Heart left ventricle (tissue), 13 donors: ENCODE data around the gene CDK6.

Experiments used
- CTCF ChIP-seq, 12 donors: fragments of 200-600 bp; sonication (generic) in 4 of 12; IDR thresholded peaks; one replicate each; pipeline versions ENCODE4 v1.5.0 to v1.8.0; 2018 to 2022; ENCODE audit warnings: antibody characterized with exemption in 12 of 12, mild to moderate bottlenecking in 5 of 12
- POLR2A ChIP-seq, 2 donors: fragments of 450-650 bp; IDR thresholded peaks; one replicate each; pipeline ENCODE4 v1.6.1; 2017; ENCODE audit warnings: antibody characterized with exemption in 2 of 2, mild to moderate bottlenecking in 2 of 2, moderate library complexity in 2 of 2
- donor health status: ischemic (EF 13 %, LVEDD 7.1; RV severe dilation, severe dysfunction).
- donor health status: DM: no; HTN: yes; CAD: no.
- donor health status: DM: no; HTN: no; CAD: no.
- donor health status: ischemic (EF 25% LVEDD 6.9; RV normal size, moderate dysfunction).
- donor health status: ischemic (EF 25% LVEDD 5.7; RV mildly dilated, moderate dysfunction).
- donor health status: ischemic (EF 35%, LVEDD 5.7; RV mildly dilated, moderate dysfunction).
- donor health status: nonischemic (EF 11% LVEDD 7.7; RV severe dilation, severe dysfunction).
- donor health status: DM: yes; HTN: yes; CAD: no.
- donor health status: PGD.
- donor health status: ischemic (EF 29% LVEDD 5.4; RV normal size, mild dysfunction).
- donor health status: nonischemic (EF 23%, LVEDD 6.1; RV moderate dilation, normal function).

- no peak for TF ChIP-seq CTCF (IDR thresholded peaks at IDR 0.05)
- TF ChIP-seq POLR2A (IDR thresholded peaks at IDR 0.05) = no peak
Observed at GRCh38 chr7:92838934-92839333, 2.6 kb upstream of the CDK6 start.
